GM19023 (cell line): ENCODE data around the gene ASB13.

Source experiments
- ATAC-seq: cut with Tn5 transposase; IDR thresholded peaks from one replicate; pipeline ENCODE4 v1.9.1; 2021; ENCODE audit warnings: mild to moderate bottlenecking, moderate library complexity; ENCODE audit not compliant: unreplicated experiment

ASB13 gene

DNA sequence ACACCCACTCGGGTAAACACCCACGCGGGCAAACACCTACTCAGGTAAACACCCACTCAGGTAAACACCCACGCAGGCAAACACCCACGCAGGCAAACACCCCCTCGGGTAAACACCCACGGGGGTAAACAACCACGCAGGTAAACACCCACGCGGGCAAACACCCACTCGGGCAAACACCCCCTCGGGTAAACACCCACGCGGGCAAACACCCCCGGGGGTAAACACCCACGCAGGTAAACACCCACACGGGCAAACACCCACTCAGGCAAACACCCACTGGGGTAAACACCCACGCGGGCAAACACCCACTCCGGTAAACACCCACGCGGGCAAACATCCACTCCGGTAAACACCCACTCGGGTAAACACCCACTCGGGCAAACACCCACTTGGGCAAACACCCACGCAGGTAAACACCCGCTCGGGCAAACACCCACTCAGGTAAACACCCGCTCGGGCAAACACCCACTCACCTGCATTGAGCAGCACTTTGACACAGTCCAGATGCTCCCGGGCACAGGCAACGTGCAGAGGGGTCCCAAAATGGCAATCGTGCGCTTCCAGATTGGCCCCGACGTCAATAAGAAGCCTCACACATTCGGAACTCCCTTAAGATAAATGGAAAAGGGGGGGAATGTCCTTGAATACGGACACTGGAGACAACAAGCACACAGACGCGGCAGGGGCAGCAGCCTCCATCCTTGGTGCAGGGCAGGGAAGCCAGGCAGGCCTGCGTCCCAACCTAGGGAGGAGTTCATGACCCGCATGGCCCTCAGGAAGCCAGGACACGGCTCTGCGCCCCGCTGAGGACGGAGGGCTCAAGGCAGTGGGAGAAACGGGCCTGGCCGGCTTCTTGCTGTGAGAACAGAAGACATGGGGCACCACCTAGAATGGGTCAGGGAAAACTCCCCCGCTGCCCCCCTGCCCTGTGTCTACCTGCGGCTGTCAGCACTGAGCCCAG is 17.6 kb downstream of the ASB13 start:
- ATAC-seq: no peak

DNA sequence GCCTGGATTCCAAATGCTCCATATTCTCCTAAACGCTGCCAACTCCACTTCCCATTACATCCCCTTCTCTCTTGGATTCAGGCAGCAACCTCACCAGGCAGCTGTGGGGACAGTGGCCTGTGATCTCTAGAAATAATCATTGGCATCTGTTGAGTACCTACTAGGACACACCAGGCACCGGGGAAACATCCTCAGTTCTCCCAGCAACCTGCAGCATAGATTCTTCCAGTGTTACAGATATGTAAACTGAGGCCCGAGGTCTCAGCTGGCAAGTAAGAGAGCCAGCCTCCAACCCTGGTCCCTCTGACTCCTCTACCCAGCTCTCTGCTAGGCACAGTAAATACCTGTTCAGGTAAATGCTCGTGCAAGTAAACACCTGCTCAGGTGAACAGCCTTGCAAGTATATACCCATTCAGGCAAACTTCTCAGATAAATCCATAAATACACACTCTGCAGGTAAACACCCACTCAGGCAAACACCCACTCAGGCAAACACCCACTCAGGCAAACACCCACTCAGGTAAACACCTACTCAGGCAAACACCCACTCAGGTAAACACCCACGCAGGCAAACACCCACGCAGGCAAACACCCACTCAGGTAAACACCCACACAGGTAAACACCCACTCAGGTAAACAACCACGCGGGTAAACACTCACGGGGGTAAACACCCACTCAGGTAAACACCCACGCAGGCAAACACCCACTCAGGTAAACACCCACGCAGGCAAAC is 18.7 kb downstream of the ASB13 start:
- ATAC-seq: no peak

GRCh38 chr10:5645944-5646617 is 20.3 kb downstream of the ASB13 start:
- ATAC-seq: no peak

GRCh38 chr10:5645375-5645774 is 21.0 kb downstream of the ASB13 start:
- ATAC-seq: no peak

- no peak for ATAC-seq
Observed at GRCh38 chr10:5644930-5645329, 21.5 kb downstream of the ASB13 start.

GRCh38 chr10:5643346-5644067 is 22.9 kb downstream of the ASB13 start:
- ATAC-seq: no peak

- ATAC-seq: no peak
Observed at GRCh38 chr10:5641501-5641900, 24.9 kb downstream of the ASB13 start.

DNA sequence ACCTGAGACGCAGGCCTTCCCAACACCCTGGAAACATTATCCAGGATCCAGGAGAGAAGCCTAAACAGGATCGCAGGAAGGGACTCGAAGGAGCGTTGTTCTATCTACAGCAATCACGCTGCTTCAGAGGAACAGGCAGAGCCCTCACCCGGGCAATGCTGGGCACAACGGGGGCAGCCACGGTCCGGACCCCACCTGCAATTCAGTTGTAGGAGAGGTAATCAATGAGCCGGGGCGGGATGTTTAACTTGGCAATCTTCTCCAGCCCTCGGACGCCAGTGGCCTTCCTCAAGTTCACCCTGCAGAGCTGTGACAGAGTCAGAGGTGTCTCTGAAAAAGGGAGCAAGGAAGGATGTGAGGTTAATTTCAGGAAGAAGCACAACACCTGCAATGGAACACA is 25.9 kb downstream of the ASB13 start:
- no peak for ATAC-seq

- ATAC-seq: no peak
Observed at GRCh38 chr10:5640036-5640435, 26.4 kb downstream of the ASB13 start.

- no peak for ATAC-seq
Observed at GRCh38 chr10:5639066-5639465, 27.3 kb downstream of the ASB13 start.

DNA sequence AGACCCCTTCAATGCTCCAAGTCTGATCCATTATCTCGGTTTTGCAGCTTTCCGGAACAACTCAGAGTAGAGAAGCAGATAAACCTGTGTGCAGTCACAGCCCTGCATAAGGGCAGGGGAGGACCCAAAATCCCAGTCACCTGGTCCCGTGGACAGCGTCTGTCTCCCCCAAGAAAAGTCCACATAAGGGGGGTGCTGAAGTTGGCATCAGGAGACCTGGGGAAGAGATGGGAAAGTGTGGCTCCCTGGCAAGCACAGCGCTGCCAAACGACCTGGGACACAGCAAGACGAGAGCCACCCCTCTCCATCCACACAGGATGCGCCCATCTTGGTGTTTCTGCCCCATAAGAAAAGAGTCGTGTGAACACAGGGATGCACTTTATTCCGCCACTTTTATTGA is 27.9 kb downstream of the ASB13 start:
- no peak for ATAC-seq

- no peak for ATAC-seq
Observed at GRCh38 chr10:5634918-5635317, 31.5 kb downstream of the ASB13 start.

DNA sequence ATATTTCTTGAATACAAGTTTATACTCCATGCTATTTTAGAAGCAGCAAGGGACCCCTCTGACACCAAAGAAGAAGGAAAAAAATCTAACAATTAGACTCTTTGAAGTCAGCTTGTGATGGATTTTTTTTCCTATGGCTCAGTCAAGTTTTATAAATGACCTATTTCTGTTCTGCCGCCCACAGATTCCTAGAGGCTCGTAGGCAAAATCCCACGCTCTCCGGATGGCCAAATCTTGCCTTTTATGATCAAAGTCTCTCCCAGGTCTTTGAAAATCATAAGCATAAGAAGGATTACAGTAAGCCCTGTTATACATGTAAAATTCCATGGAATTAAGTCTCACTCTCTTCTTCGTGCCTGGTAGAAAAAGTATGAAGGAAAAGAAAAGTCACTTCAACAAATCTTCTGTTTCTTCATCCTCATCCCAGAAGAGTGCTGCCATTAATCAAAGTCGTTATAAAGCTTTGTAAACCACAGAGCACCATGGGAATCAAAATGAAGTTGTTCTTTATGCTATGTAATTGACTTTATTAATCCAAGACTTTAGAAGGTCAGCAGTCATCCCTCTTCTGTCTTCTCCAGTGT is 33.1 kb downstream of the ASB13 start:
- ATAC-seq: no peak

- no peak for ATAC-seq
Observed at GRCh38 chr10:5632446-5632845, 33.9 kb downstream of the ASB13 start.

DNA sequence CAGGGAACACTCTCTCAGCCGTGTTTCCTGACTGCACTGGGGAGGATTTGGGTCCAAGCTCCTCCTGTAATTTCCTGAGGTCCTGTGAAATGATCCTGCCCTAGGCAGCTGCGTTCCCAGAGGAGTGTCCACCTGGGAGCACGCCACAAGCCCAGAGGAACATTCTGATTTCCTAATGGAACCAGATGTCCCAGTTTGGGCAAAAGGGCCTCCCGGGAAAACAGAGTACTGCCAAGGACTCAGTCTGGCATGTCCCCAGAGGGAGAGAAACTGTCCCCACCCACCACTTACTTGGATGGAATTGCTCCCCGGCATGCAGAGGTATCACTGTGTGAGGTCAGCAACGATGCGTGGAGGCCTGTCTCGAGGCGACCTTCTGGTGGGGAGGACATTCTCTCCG is 34.5 kb downstream of the ASB13 start:
- no peak for ATAC-seq

DNA sequence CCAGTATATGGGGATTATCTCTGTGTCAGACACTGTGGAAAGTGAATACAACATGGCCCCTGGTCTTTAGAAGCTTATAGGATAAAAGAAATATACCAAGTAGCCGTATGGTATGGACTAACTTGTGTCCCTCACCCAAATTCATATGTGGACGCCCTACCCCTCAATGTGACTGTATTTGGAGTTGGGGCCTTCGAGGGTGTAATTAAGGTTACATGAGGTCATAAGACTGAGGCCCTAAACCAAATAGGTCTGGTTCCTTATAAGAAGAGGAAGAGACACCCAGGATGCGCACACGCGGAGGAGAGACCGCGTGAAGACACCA is 36.3 kb downstream of the ASB13 start:
- no peak for ATAC-seq

GRCh38 chr10:5629303-5630111 is 36.9 kb downstream of the ASB13 start:
- ATAC-seq: peak; percentile 80

GRCh38 chr10:5628451-5629302 is 37.7 kb downstream of the ASB13 start:
- ATAC-seq: no peak

DNA sequence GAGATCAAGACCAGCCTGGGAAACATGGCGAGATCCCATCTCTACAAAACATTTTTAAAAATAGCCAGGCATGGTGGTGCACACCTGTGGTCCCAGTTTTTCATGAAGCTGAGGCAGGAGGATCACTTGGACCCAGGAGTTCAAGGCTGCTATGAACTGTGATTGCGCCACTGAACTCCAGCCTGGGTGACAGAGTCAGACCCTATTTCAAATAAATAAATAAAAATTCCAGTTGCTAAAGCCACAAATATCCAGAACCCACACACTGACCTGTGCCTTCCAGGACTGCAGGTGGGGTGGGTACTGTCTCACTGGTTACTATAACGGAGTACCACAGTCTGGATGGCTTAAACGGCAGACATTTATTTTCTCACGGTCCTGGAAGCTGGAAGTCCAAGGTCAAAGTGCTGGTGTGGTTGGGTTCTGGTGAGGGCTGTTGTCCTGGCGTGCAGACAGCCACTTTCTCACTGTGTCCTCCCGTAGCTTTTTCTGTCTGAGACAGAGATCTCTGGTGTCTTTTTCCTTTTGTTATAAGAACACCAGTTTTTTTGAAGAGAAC is 38.8 kb downstream of the ASB13 start:
- ATAC-seq: no peak
